Inflammatory macrophage (primary cell): ENCODE results near the gene PSRC1.

ENCODE experiments used
- DNase-seq, 2 donors: peaks; one replicate each; pipeline ENCODE4 v3.0.0-alpha.2; 2020 to 2022

The PSRC1 gene

DNA sequence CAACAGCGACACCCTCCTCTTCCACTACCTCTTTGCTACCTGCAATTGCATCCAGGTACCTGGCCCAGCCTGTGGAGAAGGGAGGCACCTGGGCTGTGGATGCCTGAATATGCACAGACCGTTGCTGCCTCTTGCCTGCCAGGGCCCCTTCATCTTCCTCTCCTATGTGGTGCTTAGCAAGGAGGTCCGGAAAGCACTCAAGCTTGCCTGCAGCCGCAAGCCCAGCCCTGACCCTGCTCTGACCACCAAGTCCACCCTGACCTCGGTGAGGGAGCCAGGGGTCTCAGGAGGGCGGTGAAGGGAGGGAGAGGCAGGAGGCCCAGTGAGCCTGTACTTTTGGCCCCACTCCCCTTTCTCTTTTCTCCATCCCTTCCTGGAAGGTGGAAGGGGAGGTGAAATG is 11.5 kb downstream of the PSRC1 start:
- no peak for DNase-seq

- no peak for DNase-seq
Observed at GRCh38 chr1:109270623-109271317, 12.2 kb downstream of the PSRC1 start.

GRCh38 chr1:109269981-109270622 is 12.8 kb downstream of the PSRC1 start:
- no peak for DNase-seq

DNA sequence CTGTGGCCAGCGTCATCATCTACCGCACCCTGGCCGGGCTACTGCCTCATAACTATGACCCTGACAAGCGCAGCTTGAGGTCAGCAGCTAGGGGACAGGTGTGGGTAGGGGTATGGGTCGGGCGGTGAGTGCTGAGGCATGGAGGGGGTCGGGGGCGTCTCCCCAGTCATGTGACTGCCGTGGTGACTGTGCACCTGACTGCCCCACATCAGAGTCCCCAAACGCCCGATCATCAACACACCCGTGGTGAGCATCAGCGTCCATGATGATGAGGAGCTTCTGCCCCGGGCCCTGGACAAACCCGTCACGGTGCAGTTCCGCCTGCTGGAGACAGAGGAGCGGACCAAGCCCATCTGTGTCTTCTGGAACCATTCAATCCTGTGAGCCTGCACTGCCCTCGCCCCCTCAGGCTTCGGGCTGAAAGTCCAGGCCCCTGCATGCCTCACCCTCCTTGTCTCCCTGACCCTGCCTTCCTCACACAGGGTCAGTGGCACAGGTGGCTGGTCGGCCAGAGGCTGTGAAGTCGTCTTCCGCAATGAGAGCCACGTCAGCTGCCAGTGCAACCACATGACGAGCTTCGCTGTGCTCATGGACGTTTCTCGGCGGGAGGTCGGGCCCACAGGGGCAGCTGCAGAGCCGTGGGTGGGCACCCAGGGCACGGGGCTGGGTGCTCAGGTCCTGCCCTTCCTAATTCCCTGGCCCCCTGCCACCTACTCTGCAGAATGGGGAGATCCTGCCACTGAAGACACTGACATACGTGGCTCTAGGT is 13.5 kb downstream of the PSRC1 start:
- no peak for DNase-seq

- DNase-seq: no peak
Observed at GRCh38 chr1:109268431-109269211, 14.3 kb downstream of the PSRC1 start.

DNA sequence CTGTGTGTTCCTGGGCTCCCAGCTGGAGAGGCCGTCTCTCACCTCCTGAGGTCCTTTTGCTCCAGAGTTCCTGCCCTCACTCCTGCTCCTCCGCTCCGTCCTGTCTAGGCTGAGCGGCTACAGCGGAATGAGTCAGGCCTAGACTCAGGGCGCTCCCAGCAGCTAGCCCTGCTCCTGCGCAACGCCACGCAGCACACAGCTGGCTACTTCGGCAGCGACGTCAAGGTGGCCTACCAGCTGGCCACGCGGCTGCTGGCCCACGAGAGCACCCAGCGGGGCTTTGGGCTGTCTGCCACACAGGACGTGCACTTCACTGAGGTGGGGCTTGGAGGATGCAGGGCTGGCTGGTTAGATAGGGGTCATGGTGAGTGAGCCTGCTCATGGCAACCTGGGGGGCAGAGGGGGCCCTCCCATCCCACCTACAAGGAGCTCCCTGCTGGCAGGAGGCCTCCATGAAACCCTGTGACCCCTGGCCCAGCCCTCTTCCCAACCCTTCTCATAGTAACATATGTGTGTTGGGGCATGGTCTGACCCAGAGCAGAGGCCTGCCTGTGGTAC is 15.1 kb downstream of the PSRC1 start:
- DNase-seq: no peak

DNA sequence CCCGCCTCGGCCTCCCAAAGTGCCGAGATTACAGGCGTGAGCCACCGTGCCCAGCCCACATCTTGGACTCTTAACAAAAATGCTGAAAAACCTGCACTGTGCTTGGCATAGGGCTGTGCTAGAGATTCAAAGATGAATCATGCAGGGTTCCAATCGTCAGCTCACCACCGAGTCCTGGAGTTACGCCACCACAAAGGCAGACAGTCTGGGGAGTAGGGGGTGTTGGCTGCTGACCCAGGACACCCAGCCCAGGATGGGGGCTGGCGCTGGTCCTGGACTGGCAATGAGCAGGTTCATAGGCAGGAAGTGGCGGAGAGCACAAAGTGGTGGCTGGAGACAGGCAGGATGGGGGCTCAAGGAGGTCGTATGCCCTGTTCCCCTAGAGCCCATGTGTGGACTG is 16.0 kb downstream of the PSRC1 start:
- DNase-seq: no peak

DNA sequence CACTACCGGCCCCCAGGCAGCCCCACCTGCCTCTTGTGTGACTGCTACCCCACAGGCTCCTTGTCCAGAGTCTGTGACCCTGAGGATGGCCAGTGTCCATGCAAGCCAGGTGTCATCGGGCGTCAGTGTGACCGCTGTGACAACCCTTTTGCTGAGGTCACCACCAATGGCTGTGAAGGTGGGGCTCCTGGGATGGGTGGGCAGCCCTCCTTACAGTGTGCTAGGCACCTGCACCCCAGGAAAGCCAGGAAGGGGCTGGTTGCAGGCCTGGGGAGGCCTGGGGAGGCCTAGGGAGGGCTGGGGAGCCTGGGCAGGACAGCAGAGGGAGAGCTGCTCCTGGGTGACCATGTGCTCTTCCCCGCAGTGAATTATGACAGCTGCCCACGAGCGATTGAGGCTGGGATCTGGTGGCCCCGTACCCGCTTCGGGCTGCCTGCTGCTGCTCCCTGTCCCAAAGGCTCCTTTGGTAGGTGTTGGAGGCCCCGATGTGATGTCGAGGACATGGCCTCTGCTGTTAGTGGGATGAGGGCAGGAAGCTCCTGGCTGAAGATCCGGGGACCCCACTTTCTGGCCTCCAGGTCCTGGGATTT is 17.1 kb downstream of the PSRC1 start:
- DNase-seq: no peak

DNA sequence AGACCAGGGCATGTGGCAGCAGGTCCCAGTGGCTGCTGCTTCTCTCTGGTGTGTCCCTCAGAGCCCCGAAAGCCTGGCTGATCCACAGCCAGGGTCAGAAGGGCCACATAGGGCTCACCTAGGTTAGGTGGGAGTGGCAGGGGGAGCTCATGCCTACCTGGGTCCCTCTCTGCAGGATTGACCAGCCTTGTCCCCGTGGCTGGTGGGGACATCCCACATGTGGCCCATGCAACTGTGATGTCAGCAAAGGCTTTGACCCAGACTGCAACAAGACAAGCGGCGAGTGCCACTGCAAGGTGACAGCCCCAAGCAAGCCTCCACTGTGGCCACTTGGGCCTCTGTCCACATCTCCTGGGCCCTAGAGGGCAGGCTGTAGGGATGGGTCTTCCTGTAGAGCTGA is 17.9 kb downstream of the PSRC1 start:
- no peak for DNase-seq

GRCh38 chr1:109264379-109264755 is 18.6 kb downstream of the PSRC1 start:
- DNase-seq: no peak

- peak; percentile 83 to 88 for DNase-seq
Observed at GRCh38 chr1:109263597-109264378, 19.2 kb downstream of the PSRC1 start.

DNA sequence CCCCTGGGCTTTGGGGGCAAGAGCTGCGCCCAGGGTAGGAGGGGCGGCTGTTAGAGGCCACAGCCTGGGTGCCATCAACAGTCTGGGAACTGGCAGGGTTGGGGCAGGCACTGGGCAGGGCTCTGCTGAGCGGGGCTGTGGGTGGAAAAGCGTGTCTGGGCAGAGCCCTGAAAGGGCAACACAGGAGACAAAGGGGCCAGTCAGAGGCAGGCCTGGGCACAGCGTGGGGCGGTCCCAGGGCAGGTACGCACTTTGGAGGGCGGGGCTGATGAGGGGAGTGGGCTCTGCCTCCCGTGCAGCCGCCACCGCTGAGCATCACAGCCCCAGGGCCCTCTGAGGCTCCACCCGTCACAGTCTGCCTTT is 19.7 kb downstream of the PSRC1 start:
- no peak for DNase-seq

GRCh38 chr1:109262231-109263055 is 20.5 kb downstream of the PSRC1 start:
- DNase-seq: no peak

GRCh38 chr1:109261578-109261977 is 21.4 kb downstream of the PSRC1 start:
- no peak for DNase-seq

DNA sequence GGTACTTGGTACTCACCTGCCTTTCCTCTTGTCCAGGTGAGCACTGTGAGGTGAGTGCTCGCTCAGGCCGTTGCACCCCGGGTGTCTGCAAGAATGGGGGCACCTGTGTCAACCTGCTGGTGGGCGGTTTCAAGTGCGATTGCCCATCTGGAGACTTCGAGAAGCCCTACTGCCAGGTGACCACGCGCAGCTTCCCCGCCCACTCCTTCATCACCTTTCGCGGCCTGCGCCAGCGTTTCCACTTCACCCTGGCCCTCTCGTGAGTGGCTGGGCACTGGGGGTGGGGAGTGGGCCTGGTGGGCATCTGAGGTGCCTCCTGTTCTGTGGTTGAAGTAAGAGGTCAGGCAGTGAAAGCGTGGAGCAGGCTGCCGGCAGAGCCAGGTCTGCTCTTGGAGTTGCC is 21.9 kb downstream of the PSRC1 start:
- DNase-seq: no peak

DNA sequence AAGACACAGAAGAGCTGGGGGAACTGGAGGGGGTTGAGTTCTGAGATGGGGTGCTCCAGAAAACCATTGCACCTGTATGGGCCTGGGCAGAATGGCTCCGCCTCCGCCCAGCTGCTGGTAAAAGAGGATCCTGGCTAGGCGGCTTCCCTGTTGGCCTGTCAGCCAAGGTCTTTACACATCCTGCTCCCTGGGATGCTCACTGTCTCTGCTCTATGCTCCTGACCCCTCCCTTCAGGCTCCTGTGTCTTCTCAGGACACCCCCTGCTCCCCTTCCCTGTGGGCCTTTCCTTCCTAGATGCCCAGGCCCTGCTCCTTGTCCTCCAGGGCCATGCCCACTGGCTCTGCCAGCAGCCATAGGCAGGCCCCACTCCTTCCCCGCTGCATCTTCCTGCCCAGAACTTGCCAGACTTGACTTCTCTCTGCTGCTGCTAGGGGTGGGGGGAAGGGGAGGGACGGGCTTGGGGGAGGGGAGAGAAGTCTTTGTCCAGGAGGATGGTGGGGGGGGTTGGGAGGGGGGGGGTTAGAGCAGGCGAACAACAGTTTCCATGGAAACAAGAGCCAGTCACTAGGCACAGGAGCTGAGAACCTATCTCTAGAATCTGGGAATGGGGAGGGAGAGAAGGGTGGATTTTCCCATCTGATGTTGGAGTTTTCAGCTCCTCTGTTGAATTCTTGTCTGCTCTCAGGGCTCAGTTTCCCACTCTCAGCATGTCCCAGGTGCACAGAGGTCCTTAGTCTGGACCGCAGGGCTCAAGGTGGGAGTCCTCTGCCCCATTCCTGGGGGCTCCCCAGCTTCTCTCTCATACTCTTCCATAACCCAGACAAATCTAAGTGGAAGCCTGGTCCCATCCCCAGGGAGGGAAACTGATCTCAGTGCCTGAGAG is 23.0 kb downstream of the PSRC1 start:
- DNase-seq: no peak

DNA sequence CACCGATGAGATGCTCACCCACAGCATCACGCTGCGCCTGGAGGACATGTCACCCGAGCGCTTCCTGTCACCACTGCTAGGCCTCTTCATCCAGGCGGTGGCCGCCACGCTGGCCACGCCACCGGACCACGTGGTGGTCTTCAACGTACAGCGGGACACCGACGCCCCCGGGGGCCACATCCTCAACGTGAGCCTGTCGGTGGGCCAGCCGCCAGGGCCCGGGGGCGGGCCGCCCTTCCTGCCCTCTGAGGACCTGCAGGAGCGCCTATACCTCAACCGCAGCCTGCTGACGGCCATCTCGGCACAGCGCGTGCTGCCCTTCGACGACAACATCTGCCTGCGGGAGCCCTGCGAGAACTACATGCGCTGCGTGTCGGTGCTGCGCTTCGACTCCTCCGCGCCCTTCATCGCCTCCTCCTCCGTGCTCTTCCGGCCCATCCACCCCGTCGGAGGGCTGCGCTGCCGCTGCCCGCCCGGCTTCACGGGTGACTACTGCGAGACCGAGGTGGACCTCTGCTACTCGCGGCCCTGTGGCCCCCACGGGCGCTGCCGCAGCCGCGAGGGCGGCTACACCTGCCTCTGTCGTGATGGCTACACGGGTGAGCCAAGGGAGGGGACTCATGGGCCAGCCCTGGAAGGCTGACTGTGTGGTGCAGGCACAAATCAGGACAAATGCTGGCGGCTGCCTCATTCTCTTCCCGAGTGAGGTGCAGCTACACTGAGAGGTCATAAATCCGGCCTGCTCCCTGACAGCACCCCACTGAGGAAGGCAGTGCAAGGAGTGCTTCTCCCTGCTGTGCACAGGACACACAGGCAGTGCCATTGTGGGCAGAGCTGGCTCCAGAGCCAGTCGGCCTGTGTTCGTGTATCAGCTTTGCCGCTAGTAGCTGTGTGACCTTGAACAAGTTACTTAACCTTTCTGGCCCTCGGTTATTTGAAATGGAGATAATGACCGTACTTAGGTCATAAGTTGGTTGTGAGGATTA is 24.2 kb downstream of the PSRC1 start:
- no peak for DNase-seq

GRCh38 chr1:109257682-109258421 is 25.1 kb downstream of the PSRC1 start:
- no peak for DNase-seq
